Measurements from ENCODE around the gene PDZRN3.

Gene PDZRN3

DNA sequence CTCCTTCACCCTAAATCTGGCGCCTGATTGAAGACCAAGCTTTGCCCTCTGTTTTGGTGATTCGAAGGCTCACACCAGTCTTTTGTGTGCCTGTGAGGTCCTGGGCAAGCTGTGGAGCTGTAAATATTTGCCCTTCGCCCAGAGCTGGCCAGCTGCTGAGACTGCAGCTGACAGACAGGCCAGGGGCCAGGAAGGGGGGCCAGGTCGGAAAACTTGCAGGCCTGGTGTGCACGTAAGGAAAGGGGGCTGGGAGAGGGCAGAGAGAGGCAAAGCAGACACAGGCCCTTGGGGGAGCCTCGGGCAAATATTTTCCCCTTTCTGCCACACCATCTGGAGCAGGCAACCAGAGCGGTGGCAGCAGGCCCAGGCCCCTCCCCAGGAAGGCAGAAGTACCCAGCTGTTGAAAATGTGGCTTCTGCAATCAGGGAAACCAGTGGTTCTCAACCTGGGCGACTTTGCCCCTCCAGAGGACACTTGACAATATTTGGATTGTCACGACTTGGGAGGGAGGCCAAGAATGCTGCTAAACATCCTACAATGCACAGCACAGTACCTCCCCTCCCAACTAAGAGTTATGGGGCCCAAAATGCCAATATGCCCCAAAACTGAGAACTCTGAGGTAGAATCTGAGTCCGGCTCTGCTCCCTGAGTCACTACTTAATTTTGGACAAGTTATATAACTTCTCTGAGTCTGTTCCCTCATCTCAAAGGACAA, 2.5 kb downstream of the PDZRN3 start:
- DNase-seq (ENCODE audit: low spot score) = no peak

DNA sequence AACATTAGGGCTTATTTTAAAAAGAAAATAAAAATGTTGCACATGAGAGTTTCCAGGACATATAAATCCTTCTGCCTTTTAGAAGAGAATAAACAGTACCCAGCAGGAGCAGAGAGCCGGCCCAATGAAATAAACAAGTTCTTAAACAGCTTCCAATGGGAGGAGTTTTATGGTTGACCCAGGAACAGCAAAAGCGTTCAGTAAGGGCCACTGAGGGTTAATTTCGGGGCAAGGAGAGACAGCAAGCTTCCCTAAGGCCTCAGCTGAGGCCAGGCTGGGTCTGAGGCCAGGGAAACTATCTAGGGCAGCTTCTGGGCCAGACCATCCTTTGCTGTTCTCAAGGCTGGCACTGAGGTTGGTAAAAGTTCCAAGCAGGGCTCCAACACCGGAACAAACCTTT, 3.4 kb downstream of the PDZRN3 start:
- no peak for DNase-seq (ENCODE audit: low spot score)

DNA sequence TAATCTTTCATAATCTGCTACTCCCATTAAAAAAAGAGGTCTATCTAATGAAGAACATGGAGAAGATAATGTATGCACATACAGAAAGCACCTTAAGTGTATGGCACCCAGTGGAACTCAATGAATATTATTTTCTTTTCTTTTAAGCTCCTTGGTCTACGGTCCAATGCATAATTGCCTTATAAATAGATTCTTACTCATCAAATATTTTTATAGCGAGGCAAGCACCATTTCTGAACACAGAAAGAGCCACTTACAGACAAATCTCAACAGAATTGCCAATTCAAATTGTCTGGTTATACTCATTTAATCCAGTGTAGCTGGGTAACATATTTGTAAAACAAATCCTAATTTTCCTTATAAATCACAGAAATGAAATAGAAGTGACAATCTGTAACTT, 6.3 kb downstream of the PDZRN3 start:
- DNase-seq (ENCODE audit: low spot score) = no peak

DNA sequence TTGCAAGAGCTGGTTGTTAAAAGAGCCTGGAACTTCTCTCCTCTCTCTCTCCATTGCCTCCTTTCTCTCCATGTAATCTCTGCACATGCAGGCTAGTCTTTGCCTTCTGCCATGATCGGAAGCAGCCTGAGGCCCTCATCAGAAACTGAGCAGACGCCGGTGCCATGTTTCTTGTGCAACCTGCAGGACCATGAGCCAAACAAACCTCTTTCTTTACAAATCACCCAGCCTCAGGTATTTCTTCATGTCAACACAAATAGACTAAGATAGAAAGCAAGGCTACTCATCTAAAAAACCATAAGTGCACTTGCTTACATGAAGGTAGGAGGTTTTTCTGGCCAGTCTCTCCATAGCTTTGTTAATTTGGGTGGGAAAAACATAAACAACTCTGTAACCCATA, 8.7 kb downstream of the PDZRN3 start:
- no peak for DNase-seq (ENCODE audit: low spot score)

DNA sequence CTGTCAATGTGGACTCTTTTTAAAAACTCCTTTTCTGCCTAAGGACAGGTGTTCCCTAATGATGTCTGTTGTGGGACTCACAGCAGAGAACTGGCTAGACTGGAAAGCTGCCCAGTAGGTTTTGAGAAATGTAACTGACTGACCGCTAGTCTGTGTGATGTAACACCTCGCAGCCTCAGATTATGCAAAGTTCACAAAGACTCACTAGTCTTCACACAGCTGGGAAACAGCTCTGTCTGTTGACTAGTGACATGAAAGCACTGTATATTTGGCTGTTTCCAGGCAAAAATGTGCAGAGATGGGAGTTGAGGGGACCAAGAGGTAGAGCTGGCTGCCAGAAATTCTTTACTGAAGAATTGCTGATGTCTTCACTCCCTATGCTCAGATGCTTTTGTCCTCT, 10.3 kb downstream of the PDZRN3 start:
- DNase-seq (ENCODE audit: low spot score) = no peak

DNA sequence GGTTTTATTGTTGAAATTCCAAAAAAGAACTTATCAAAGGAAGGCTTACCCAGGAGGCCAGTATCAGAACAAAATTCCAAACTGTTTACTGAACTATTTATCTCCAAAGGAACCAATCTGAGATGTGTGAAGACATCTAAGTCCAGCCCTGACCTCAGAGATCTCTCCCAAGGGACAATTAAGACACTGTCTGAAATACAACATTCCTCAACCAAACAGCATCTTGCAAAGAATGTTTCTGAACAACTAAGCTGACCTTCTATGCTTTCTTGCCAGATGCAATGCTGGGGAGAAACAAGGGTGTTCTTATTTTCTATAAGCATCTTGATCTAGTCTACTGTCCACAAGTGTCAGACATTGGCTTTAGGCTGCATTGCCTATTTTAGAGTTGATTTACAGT, 13.6 kb downstream of the PDZRN3 start:
- no peak for DNase-seq (ENCODE audit: low spot score)

DNA sequence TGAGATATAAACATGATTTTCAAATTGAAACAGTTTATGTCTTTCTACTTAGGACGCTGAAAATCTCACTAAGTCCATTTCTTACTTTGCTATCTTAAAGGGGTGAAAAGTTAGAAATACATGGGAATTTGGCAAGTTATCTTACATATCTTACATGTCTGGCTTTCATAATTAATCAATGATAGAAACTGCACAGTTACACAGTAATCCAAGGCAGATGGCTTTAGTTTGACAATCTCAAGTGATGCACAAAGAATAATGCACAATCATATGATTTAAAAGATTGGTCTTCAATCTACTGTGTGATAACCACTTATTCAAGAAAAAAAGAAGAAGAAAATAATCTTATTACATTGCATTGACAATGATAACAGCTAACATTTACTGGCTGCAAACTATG, 14.2 kb downstream of the PDZRN3 start:
- DNase-seq (ENCODE audit: low spot score) = no peak

DNA sequence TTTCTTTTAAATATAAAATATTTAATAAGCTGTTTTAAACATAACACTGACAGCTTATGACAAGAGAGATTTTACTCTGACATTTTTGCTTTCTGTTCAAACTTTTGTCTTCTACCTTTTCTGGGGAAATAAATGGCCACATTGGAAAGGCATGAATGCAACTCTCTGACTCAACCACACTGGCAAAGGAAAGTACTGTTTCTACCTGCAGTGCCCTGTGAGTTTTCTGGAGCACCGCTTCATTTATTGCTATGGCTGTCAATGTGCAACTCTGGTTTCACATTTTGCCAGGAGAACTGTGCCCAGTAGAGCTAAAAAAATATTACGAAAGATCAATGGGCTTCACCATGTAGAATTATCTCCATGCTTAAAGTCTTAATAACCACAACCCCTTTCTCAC, 15.1 kb downstream of the PDZRN3 start:
- no peak for DNase-seq (ENCODE audit: low spot score)

DNA sequence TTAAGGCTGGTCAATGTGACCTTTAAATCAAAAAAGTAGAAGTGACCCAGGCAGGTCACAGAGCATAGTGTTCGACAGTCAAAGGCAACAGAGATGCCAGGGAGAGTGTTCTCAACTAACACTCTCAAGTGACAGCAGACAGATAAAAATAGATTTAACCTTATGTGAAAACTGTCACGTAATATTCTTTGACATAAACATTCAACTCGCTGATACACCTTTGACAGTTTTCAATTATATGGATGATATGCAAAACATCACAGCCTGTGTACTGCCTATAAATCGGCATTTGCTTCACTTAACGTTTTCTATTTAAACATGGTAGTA, 15.5 kb downstream of the PDZRN3 start:
- no peak for DNase-seq (ENCODE audit: low spot score)

DNA sequence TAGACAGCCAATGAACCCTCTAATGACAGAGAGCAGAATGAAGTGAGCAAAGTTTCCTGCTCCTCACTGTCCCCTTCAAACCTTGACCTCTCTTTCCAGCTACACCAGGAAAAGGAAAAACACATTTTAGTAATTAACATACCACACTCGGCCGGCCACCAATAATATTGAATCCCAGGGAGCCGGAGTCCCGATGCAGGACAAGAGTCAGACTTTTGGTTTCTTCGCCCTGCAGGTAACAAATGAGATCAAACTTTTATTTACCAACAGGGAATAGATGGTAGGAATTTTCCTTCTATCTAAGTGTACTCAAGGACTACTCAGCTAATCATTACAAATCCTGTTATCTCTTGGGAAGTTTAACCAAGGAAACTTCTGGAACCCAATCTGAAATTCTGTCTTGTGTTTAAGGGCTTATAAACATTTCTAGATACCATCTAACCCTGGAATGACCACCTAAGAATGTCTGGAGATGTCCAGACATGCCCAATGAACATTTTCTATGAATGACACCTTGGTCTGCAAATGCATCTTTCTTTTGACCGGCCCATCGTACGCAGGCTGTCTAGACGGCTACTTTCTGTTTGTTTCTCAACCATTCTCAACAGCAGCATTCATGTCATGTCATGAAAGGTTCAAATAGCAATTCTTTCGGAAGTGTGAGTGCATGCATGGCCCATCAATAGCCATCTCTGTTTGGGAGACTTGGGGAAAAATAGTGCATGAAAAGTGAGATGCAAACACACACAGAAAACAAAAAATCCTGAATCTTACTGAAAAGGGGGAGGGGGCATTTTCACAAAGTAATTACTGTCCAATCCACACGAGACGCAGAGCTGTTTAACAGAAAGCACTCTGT, 16.1 kb downstream of the PDZRN3 start:
- DNase-seq (ENCODE audit: low spot score) = no peak

DNA sequence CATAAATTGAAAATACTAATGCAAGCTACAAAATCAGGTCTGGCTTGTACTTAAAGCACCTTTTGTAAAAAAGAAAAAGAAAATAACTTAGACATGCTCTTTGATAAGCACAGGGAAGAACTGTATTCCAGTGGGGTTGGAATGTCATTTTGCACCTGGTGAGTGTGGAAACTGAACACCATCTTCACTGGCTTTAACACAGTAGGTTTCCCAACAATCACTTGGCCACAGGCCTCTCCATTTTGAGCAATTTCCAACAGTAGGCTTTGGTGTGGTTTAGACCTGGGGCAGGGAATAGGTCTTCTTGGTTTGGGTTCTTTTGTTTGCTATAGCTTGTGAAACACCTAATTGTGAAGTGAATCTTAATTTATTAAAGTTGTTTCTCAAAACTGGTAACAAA, 18.9 kb downstream of the PDZRN3 start:
- no peak for DNase-seq (ENCODE audit: low spot score)

DNA sequence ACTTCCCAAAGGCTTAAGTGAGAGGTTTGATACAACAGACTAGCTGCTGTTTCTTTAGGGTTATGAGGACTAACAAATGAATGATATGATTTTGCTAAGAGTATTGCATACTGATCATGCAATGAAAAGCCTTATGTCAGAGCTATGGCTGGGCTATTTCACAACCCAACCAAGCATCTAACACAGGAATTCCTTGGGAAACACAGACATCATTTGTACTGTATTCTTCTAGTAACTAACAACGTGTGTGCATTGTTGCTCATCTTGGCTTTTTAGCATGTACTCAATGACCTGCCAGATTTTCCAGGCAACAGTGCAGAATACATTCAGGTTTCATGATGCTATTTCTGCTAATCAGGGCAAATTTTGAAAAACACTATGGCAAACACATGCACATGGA, 19.3 kb downstream of the PDZRN3 start:
- no peak for DNase-seq (ENCODE audit: low spot score)

DNA sequence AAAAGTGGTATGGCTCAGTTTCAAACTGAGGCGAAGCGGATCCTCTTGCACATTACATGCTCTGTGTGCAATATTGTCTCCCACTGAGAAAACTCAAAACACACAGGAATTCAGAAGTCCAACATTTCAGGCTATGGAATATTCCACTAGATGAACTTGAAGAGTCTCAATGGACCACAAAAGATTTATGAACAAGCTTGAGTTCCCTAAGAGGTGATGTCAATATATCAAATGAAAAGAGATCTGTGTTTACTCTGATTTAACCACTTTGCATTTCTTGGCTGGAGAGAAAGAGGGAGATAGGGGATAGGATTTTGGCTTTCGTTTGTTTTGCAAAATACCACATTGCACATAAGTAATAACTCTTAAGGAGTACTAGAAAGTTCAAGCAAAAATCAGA, 20.3 kb downstream of the PDZRN3 start:
- DNase-seq (ENCODE audit: low spot score) = no peak

DNA sequence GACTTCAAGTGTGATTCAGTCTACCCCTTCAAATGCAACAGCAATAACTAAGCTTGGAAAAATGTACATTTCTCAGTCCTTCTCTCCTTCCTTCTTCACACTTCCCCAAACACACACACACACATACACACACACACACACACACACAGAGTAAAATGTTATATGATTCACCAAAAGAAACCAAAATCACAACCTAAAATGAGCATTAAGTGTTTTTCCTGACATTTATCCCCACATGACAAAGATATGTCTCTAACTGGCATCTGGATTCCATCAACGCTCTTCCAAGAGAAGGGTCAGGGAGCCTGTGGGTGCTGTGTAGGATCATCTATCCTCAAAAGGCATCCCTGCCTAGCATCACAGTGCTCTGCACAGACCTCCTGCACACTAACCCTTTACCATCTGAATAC, 21.0 kb downstream of the PDZRN3 start:
- no peak for DNase-seq (ENCODE audit: low spot score)

DNA sequence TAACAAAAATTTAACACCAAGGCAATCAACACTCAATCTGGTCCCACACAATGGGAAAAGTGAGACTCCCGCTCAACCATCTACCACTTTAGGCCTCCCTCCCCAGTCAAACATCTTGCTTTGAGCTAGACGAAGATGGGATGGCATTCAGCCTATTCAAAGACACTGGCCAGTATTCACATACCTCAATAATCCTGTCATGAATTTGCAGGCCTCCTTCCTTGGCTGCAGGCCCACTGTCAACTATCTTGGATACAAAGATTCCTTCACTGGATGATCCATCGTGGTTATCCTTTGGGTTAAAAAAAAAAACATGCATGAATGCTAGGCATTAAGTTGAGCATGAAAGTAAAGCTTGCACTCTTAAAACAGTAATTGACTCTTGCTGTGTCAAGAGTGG, 22.6 kb downstream of the PDZRN3 start:
- no peak for DNase-seq (ENCODE audit: low spot score)

DNA sequence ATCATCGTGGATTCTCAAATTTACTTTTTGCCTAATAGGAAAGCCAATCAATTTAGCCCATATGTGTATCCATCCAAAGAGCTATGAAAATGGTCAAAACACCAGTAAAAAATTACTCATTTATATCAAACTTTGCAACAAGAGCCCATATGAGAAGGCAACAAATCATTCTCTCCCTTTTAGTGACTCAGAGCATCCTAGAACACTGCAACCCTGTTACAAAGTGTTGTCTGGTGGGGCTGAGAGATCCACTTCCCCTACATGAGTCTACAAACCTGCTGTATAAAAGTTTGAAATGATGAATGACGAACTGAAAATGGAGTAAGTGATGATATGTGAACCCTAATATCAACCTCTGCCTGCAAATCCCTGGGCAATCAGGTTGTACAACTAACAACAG, 23.3 kb downstream of the PDZRN3 start:
- no peak for DNase-seq (ENCODE audit: low spot score)

DNA sequence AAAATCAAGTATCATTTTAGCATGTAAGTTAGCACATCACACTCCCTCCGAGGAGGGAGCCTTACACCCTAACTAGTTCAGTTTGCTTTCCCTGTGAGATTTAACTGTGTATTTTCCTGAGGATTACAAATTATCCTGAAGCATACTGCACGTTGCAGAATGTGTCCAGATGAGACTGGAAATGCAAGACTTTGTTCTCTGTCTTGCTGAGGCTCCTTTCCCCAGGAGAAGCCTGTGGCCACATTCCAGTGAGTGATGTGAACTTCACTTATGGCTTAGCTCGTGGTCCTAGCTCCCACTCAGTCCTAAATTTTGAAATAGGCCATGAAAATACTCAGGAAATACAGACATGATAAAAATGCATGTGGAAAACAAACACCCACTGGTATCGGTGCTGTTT, 23.7 kb downstream of the PDZRN3 start:
- DNase-seq (ENCODE audit: low spot score) = no peak

DNA sequence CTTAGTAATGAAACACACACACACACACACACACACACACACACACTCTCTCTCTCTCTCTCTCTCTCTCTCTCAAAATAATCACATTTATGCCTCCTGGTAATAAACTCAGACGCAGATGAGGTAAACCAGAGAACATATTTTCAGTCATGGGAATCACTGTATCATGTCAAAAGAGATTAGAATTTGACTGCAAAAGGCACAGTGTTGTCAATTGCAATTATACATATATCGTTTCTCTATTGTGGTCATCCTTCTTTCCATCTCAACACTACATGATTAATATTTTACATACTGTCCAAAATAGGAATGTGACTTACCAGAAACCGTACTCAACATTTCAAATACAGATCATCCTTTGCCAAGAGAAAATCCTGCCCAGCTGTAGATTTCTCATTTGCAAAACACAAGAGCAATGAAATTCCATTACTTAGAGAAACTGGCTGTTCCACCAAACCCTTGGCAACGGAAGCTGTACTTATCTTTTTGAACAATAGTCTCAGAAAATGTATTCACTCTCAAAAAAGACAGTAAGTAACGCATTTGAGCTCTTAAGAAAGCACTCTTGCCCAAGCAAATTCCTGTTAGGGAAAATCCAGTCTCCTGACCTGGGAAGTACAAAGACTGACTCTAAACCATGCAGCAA, 24.3 kb downstream of the PDZRN3 start:
- no peak for DNase-seq (ENCODE audit: low spot score)

DNA sequence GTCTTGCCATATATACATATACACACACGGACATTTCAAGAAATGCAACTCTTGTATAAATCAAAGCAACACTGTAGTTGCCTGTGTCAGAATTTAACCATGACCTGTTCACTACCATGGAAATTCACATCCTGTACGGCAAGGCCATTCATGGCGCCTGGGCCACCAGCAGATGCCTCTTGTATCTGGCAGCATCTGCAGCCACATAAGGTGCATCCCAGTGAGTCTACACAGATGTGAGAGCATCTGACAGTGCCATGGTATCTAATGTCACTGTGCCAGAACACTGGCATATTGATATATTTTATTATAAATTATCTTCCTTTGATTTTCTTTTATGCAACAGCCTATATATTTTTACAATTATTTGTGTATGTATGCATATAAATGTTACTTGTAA, 25.1 kb downstream of the PDZRN3 start:
- DNase-seq (ENCODE audit: low spot score) = no peak

DNA sequence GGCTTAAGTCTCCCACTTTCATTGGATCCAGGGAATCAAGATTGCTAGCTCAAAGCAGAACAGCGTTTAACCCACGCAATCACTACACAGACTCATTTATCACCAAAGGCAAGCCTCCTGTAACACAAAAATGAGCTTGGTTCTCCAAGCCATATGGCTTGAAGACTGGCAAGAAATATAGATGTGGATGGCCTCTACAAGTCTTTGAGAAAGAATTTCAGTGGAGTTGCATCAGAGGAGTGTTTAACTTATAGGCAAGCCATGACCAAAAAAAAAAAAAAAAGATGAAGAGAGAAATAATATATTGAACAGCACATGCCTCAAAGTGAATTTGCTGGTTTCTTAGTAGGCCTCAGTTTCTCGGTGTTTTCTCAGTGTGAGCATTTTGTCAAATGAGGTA, 27.3 kb downstream of the PDZRN3 start:
- no peak for DNase-seq (ENCODE audit: low spot score)

DNA sequence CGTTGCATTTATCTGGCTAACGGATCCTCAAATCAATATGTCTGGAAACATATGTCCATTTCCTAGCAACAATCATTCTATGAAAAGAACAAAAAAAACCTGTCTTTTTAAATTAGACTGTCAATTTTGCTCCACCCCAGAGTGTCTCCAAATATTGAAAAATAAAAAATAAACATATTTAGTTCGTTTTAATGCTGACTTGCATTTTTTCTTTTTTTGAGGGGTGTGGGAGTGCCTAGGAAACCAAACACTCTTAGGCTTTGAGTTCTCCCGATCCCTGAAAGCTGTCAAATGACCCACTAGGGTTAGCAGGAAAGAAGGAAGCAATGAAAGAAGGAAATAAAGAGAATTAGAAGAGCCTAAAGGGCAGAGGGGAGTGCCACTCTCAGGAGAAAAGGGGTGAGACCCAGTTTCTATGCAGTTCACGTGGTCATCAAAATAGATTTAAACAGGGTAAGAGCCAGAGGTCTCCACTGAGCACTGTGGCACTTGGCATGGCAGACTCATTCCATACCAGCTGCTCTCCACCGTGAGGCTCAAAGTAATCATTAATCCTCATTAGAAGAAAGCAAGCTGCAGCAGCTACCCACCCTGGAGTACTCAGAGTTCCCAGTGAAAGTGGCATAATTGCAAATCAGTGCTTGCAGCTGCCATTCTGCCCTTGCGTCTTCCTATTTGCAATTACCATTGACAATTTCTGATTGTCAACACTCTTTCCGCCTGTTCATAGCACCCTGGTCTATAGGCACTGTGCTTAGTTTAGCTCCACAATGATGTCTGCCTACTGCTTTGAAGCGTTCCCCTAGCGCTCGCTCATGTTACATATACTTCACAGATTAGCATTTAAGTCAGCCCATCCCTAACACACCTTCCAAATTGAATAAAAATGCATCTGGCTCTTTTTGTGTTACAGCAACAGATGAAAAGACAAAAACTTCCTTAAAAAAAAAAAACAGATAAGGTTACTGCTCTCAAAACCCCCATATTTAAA, 32.3 kb downstream of the PDZRN3 start:
- no peak for DNase-seq (ENCODE audit: low spot score)

DNA sequence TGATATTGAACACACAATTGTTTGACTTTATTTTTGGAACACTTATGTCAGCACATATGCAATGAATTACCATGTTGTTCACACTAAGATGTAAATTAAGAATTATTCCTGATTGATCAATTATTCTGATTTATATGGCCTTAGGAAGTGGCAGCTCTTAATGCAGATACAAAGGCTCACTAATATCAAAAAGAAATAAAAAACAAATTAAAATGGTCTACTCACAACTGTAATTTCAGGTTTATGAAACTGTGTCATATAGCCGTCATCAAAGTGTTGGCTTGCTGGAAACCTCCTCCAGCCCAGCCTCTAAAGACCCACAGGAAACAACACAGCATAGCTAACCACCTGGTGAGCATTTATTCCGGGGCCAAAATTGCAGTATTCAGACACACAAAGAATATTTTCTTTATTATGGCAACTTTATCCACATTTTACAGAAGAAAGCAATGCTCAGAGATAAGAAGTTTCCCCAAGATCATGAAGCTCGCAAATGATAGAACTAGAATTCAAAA, 33.4 kb downstream of the PDZRN3 start:
- no peak for DNase-seq (ENCODE audit: low spot score)

All from hematopoietic multipotent progenitor cell treated with erythropoietin and hydrocortisone succinate and interleukin-3 and kit ligand, for 15 days (in vitro differentiated cells).